ENCODE measurements around the gene CCNL1.

The CCNL1 gene

GRCh38 chr3:157127831-157128767 lies 31.8 kb downstream of the CCNL1 start:
- peak overlapping the region; percentile 99 for H3K27ac ChIP-seq
- DNase-seq (ENCODE audit: low read depth, low spot score), result peak; percentile 81

- peak; percentile 71 for DNase-seq (ENCODE audit: low read depth, low spot score)
- peak overlapping the region; percentile 99 for H3K27ac ChIP-seq
Observed at GRCh38 chr3:157127268-157127667, 32.7 kb downstream of the CCNL1 start.

GRCh38 chr3:157126365-157126764 lies 33.6 kb downstream of the CCNL1 start:
- DNase-seq (ENCODE audit: low read depth, low spot score), result no peak
- peak overlapping the region; percentile 99 for H3K27ac ChIP-seq

- H3K27ac ChIP-seq, result peak overlapping the region; percentile 99
- no peak for DNase-seq (ENCODE audit: low read depth, low spot score)
Observed at GRCh38 chr3:157125101-157125500, 34.8 kb downstream of the CCNL1 start.

GRCh38 chr3:157123621-157124020 lies 36.3 kb downstream of the CCNL1 start:
- DNase-seq (ENCODE audit: low read depth, low spot score), result no peak

GRCh38 chr3:157122832-157123427 lies 37.0 kb downstream of the CCNL1 start:
- no peak for DNase-seq (ENCODE audit: low read depth, low spot score)
- H3K27ac ChIP-seq, result peak overlapping the region; percentile 91

More at GRCh38 chr3:157123621-157124020, 36.3 kb downstream of the CCNL1 start:
- no peak overlapping the region for H3K27ac ChIP-seq

- peak; percentile 80 for DNase-seq (ENCODE audit: low read depth, low spot score)
- peak overlapping the region; percentile 91 for H3K27ac ChIP-seq
Observed at GRCh38 chr3:157122116-157122515, 37.8 kb downstream of the CCNL1 start.

GRCh38 chr3:157121522-157121921 lies 38.4 kb downstream of the CCNL1 start:
- peak overlapping the region; percentile 91 for H3K27ac ChIP-seq
- no peak for DNase-seq (ENCODE audit: low read depth, low spot score)

- no peak for DNase-seq (ENCODE audit: low read depth, low spot score)
- no peak overlapping the region for H3K27ac ChIP-seq
Observed at GRCh38 chr3:157120071-157120892, 39.7 kb downstream of the CCNL1 start.

- no peak overlapping the region for H3K27ac ChIP-seq
- no peak for DNase-seq (ENCODE audit: low read depth, low spot score)
Observed at GRCh38 chr3:157119369-157119951, 40.5 kb downstream of the CCNL1 start.

- no peak for DNase-seq (ENCODE audit: low read depth, low spot score)
- H3K27ac ChIP-seq, result no peak overlapping the region
Observed at GRCh38 chr3:157117875-157118654, 41.9 kb downstream of the CCNL1 start.

GRCh38 chr3:157117206-157117605 lies 42.7 kb downstream of the CCNL1 start:
- no peak for DNase-seq (ENCODE audit: low read depth, low spot score)
- no peak overlapping the region for H3K27ac ChIP-seq

GRCh38 chr3:157116017-157116416 lies 43.9 kb downstream of the CCNL1 start:
- no peak for DNase-seq (ENCODE audit: low read depth, low spot score)
- peak overlapping the region; percentile 43 for H3K27ac ChIP-seq

GRCh38 chr3:157115069-157116006 lies 44.6 kb downstream of the CCNL1 start:
- no peak for DNase-seq (ENCODE audit: low read depth, low spot score)
- H3K27ac ChIP-seq, result peak overlapping the region; percentile 43

GRCh38 chr3:157113832-157114505 lies 46.0 kb downstream of the CCNL1 start:
- H3K27ac ChIP-seq, result no peak overlapping the region
- DNase-seq (ENCODE audit: low read depth, low spot score), result no peak

GRCh38 chr3:157112536-157112935 lies 47.4 kb downstream of the CCNL1 start:
- H3K27ac ChIP-seq, result no peak overlapping the region
- DNase-seq (ENCODE audit: low read depth, low spot score), result no peak

GRCh38 chr3:157111518-157111917 lies 48.4 kb downstream of the CCNL1 start:
- DNase-seq (ENCODE audit: low read depth, low spot score), result no peak
- H3K27ac ChIP-seq, result no peak overlapping the region

GRCh38 chr3:157110761-157111278 lies 49.1 kb downstream of the CCNL1 start:
- DNase-seq (ENCODE audit: low read depth, low spot score), result no peak
- no peak overlapping the region for H3K27ac ChIP-seq

All from epithelial cell of prostate (primary cell).